Muscle layer of colon (tissue), 2 donors: ENCODE results near the gene GAS2.

Source experiments
- H3K27ac ChIP-seq: one replicate; pipeline ENCODE4 v1.7.0; 2013; ENCODE audit warnings: low read depth, mild to moderate bottlenecking, low read length, moderate library complexity
- H3K27me3 ChIP-seq, 2 donors: one replicate each; pipeline ENCODE4 v1.7.0; 2013; ENCODE audit warnings: low read length in 2 of 2, mild to moderate bottlenecking in 2 of 2; ENCODE audit not compliant: insufficient read depth in 2 of 2, control insufficient read depth in 1 of 2
- H3K36me3 ChIP-seq: one replicate; pipeline ENCODE4 v1.7.0; 2013; ENCODE audit warnings: mild to moderate bottlenecking, low read length; ENCODE audit not compliant: insufficient read depth
- H3K4me1 ChIP-seq: one replicate; pipeline ENCODE4 v1.7.0; 2013; ENCODE audit warnings: mild to moderate bottlenecking, low read length; ENCODE audit not compliant: insufficient read depth
- H3K4me3 ChIP-seq, 2 donors: one replicate each; pipeline ENCODE4 v1.7.0; 2013; ENCODE audit warnings: low read length in 2 of 2, low read depth in 1 of 2, mild to moderate bottlenecking in 1 of 2, moderate library complexity in 1 of 2
- H3K9ac ChIP-seq: one replicate; pipeline ENCODE4 v1.7.0; 2013; ENCODE audit warnings: low read length
- H3K9me3 ChIP-seq: one replicate; pipeline ENCODE4 v1.7.0; 2013; ENCODE audit warnings: mild to moderate bottlenecking, low read length
- donor health status: abdominal sarcoma.
- donor health status: Adenocarcinoma of cecum.

GAS2 gene

DNA sequence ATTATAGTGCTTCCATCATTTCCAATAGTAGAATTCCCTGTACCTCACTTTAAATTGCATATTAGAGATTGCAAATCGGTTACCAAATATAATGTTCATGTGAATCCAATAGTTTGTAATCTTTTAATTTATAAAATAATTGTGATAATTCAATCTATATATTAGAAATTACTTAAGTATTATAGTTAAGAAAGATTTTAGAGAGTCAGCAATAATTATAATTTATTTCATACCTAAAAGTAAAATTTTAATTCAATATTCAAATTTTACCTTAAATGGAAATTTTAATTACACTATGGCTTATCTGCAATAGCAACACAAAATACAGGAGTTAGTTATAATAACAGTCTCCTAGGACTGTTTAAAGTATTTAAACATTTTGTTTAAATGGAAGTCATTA lies 180.3 kb downstream of the GAS2 start:
- H3K27ac ChIP-seq: no peak overlapping the region
- H3K4me3 ChIP-seq: no peak overlapping the region
- H3K4me1 ChIP-seq: no peaks in the 10 kb centered on the region
- H3K27me3 ChIP-seq: no peaks in the 10 kb centered on the region
- H3K9ac ChIP-seq: no peak overlapping the region
- no peaks in the 10 kb centered on the region for H3K9me3 ChIP-seq
- H3K36me3 ChIP-seq: no peaks in the 10 kb centered on the region

GRCh38 chr11:22851477-22851876 lies 185.1 kb downstream of the GAS2 start:
- H3K4me3 ChIP-seq: no peak overlapping the region
- H3K9ac ChIP-seq: no peak overlapping the region
- no peaks in the 10 kb centered on the region for H3K4me1 ChIP-seq
- no peaks in the 10 kb centered on the region for H3K9me3 ChIP-seq
- no peak overlapping the region for H3K27ac ChIP-seq
- no peaks in the 10 kb centered on the region for H3K36me3 ChIP-seq
- no peaks in the 10 kb centered on the region for H3K27me3 ChIP-seq

DNA sequence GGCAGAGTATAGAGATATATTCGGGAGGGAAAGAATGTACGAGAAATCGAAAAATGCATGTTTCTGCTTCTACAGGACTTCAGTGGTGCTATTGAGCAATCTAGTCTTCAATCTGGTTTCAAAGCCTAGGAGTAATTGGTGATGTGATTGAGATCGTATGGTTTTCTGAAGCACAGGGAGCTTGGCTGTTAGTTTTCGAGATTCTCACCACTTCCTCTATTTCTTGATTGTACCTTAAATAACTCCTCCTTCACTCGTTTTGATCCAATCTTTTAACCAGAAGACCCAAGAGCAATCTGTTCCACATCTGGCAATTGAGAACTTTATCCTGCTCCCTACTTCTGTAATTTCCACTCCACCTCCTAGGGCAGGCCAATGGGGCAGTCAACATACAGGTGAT lies 193.3 kb downstream of the GAS2 start:
- Histone ChIP-seq H3K4me3 (no peak overlapping the region), H3K9me3 (no peaks in the 10 kb centered on the region), H3K4me1 (no peaks in the 10 kb centered on the region), H3K36me3 (no peaks in the 10 kb centered on the region), H3K9ac (no peak overlapping the region), H3K27me3 (no peaks in the 10 kb centered on the region), H3K27ac (no peak overlapping the region)

DNA sequence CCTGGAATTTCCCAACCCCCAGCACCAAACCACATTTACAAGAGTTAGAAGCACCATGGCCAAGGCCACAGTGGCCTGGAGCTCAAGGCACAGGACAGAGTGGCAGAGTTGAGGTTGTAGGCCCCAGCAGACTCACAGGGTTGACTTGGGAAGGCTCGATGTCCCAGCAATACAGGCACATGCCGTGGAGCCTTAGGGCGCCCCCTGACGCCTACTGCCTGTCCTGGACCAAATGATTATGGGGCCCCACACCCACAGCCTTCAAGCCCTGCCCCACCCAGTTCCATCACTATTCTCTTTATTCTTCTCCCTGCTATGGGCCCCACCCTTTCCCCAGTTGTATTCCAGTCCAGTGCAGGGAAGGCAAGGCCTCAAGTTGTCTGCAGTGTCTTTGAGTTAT lies 193.8 kb downstream of the GAS2 start, which contains the start of gene CCDC179:
TSS of gene CCDC179 (minus strand) at position 234 of the 400 bp plus-strand sequence. CDS start at position 181, 53 bp downstream.
- Histone ChIP-seq H3K4me1 (no peaks in the 10 kb centered on the region), H3K9me3 (no peaks in the 10 kb centered on the region), H3K4me3 (no peak within 1 kb of the TSS), H3K36me3 (no peaks in the 10 kb centered on the region), H3K9ac (no peak within 1 kb of the TSS), H3K27ac (no peak within 1 kb of the TSS), H3K27me3 (no peaks in the 10 kb centered on the region)
